IMR-90 (cell line): ENCODE measurements around the gene GSTM1.

Experiments
- BHLHE40 ChIP-seq: fragments of 150-350 bp; IDR thresholded peaks from 2 replicates; pipeline ENCODE4 v1.6.1; 2016; ENCODE audit warnings: mild to moderate bottlenecking, low read depth, low read length
- CEBPB ChIP-seq: IDR thresholded peaks from 2 replicates; pipeline ENCODE4 v1.6.1; 2012; ENCODE audit warnings: low read depth, low read length, improper control_type of control experiment
- CTCF ChIP-seq: conservative IDR thresholded peaks from 2 replicates; pipeline ENCODE4 v1.5.1; 2012; ENCODE audit warnings: mild to moderate bottlenecking, low read depth, low read length, improper control_type of control experiment
- MXI1 ChIP-seq: IDR thresholded peaks from 2 replicates; pipeline ENCODE4 v1.6.1; 2012; ENCODE audit warnings: low read depth, mild to moderate bottlenecking, low read length, moderate library complexity, borderline replicate concordance
- POLR2A ChIP-seq: IDR thresholded peaks from 2 replicates; pipeline ENCODE4 v1.6.1; 2012; ENCODE audit warnings: mild to moderate bottlenecking, low read depth, low read length
- RCOR1 ChIP-seq: IDR thresholded peaks from 2 replicates; pipeline ENCODE4 v1.6.1; 2012; ENCODE audit warnings: mild to moderate bottlenecking, low read length, improper control_type of control experiment; ENCODE audit not compliant: insufficient replicate concordance
- SMC3 ChIP-seq: fragments of 150-350 bp; IDR thresholded peaks from 2 replicates; pipeline ENCODE4 v1.6.1; 2016; ENCODE audit warnings: low read depth, mild to moderate bottlenecking, antibody characterized with exemption, low read length, moderate library complexity

GRCh38 chr1:109639063-109639840, 48.4 kb upstream of the GSTM1 start:
- TF ChIP-seq CTCF (no peak), POLR2A (no peak), SMC3 (no peak), MXI1 (no peak), RCOR1 (no peak), BHLHE40 (no peak), CEBPB (no peak)
